Hematopoietic multipotent progenitor cell treated with erythropoietin and hydrocortisone succinate and interleukin-3 and kit ligand, for 6 days (in vitro differentiated cells): ENCODE measurements around the gene STING1.
"Not testable (repeated sequence)": the region's sequence is repeated elsewhere in the genome, so short reads cannot be mapped to it uniquely, and the experiment has no call there.

Source experiments
- DNase-seq: peaks from one replicate; pipeline ENCODE4 v3.0.0-alpha.2; 2015

STING1 gene

GRCh38 chr5:139482050-139482889 is at the start of gene STING1:
Gene STING1, minus strand, starts transcription at chr5:139482758. Its CDS starts 1,054 bp downstream, at chr5:139481704.
- peak; percentile 99 for DNase-seq

DNA sequence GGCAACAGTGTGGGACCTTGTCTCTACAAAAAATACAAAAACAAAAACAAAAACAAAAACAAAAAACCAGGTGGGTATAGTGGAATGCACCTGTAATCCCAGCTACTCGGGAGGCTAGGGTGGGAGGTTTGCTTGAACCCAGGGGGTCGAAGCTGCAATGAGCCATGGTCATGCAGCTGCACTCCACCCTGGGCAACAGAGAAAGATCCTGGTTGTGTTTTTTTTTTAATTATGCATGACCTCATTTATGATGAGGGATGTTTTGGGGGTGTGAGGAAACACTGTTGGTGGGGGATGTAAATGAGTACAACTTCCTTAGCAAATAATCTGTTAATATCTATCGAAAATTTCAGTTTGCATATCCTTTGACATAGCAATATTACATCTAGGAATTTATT is 49.2 kb upstream of the STING1 start:
- DNase-seq: no peak

- DNase-seq: not testable (repeated sequence)
Observed at GRCh38 chr5:139530079-139530478, 47.5 kb upstream of the STING1 start.

DNA sequence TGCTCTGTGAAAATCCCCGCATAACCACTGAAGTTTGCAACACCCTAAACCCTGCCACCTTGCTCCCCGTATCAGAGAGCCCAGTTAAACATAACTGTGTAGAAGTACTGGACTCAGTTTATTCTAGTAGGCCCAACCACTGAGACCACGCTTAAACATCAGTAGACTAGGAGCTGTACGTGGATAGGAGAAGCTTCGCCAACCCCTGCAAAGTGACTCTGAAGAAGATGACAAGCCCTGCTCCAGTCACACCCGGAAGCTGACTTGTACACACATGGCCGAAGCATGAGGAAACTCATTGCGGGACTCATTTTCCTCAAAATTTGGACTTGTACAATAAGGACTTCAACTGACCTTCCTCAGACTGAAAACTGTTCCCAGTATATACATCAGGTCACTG is 46.1 kb upstream of the STING1 start:
- not testable (repeated sequence) for DNase-seq

DNA sequence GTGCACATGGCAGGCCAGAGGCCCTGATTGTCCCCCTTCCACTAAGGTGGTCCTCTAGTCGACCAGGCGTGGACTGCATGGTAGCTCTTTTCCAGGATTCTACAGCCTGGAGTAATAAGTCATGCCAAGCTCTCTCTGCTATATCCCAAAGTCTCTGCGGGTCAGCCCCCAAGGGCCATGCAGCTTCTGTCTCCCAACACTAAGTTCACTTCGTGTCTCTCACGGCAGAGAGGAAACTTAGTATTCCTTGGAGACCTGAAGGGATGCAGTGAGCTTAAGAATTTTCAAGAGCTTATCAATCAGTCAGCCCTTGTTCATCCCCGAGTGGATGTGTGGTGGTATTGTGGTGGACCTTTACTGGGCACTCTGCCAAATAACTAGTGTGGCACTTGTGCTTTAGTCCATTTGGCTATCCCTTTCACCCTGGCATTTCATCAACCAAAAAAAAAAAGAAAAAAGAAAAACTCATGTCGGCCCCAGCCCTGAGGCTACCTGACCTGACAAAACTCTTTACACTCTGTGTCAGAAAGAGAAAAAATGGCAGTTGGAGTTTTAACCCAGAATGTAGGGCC is 45.4 kb upstream of the STING1 start:
- DNase-seq: peak; percentile 31

DNA sequence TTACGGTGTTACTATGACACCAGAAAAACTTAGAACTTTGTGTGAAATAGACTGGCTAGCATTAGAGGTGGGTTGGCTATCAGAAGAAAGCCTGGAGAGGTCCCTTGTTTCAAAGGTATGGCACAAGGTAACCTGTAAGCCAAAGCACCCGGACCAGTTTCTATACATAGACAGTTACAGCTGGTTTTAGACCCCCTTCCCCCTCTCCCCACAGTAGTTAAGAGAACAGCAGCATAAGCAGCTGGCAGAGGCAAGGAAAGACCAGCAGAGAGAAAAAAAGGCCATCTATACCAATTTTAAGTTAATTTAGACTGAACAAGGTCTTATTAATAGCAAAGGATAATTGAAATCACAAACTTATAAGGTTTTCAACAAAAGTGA is 44.5 kb upstream of the STING1 start:
- DNase-seq: not testable (repeated sequence)

DNA sequence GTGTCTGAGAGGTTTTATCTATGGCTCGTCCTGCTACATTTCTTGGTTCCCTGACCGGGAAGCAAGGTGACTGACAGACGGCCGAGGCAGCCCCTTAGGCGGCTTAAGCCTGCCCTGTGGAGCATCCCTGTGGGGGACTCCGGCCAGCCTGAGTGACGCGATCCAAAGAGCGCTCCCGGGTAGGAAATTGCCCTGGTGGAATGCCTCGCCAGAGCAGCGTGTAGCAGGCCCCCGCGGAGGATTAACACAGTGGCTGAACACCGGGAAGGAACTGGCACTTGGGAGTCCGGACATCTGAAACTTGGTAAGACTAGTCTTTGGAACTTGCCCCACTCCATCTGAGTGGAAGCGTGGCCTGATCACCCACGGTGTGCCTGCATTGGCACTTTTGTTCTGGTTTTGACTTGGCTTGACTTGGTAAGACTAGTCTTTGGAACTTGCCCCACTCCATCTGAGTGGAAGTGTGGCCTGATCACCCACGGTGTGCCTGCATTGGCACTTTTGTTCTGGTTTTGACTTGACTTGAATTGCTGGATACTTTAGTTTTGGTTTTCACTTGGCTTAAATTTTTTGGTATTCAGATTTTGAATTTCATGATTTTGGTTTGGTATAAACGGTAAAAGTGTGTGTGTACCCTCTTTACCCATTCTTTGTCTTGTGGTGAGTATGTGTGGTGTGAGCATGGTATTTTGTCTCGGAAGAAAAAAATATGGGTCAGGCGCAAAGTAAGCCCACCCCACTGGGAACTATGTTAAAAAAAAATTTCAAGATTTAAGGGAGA is 43.9 kb upstream of the STING1 start:
- DNase-seq: not testable (repeated sequence)

DNA sequence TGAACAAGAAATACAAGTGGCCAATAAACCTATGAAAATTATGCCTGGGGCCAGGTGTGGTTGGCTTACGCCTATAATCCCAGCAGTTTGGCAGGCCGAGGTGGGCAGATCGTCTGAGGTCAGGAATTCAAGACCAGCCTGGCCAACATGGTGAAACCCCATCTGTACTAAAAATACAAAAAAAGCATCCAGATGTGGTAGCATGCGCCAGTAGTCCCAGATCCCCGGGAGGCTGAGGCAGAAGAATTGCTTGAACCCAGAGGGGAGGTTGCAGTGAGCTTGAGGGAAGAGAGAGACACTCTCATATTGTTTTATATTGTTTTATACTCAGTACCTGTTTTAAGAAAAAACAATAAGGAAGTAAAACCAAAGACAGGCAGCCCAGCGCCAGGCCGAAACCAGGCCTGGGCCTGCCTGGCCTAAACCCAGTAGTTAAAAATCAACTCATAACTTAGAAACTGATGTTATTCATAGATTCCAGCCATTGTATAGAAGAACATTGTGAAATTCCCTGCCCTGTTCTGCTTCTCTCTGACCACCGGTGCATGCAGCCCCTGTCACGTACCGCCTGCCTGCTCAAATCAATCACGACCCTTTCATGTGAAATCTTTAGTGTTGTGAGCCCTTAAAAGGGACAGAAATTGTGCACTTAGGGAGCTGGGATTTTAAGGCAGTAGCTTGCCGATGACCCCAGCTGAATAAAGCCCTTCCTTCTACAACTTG is 43.2 kb upstream of the STING1 start:
- not testable (repeated sequence) for DNase-seq

- peak; percentile 66 for DNase-seq
Observed at GRCh38 chr5:139524940-139525585, 42.5 kb upstream of the STING1 start.

- DNase-seq: no peak
Observed at GRCh38 chr5:139524446-139524845, 41.9 kb upstream of the STING1 start.

- no peak for DNase-seq
Observed at GRCh38 chr5:139523635-139524445, 41.3 kb upstream of the STING1 start.

DNA sequence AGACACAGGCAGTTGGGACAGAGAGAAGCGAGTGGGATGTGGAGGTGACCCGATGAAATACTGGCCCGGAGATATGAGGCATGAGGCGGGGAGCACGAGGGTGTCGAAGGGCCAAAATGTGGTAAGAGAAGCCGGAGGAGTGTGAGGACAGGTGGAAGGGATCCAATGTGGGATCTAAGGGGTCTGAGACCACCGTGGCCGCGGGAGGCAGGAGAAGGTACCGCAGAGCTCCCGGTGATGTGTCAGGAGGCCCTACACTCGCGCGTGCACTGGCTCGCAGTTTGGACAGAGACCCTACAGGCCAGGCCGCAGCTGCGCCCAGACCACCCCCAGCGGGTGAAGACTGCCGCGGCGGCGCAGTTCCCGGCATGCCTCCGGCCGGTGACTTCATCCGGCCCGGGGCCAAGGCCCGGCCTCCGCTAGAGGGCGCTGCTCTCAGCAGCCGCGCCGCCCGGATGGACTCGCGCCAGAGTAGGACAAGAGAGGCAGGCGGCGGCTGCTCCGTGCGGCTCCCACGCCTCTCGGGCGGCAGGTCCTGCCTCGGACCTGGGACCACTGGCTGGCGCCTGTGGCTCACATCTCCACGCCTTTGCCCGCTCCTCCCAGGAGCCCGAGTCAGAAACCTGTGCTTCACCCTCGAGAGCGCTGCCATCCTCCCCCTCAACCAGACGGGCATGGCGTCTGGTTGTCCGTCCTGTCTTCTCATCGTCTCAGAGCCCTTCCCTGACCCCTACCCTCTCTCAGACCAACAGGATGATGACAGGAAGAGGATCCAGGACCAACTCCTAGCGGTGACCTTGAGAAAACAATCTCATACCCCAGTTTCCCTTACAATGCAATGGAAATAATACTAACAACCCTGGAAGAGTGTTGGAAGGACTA is 35.4 kb upstream of the STING1 start:
- peak; percentile 93 for DNase-seq

DNA sequence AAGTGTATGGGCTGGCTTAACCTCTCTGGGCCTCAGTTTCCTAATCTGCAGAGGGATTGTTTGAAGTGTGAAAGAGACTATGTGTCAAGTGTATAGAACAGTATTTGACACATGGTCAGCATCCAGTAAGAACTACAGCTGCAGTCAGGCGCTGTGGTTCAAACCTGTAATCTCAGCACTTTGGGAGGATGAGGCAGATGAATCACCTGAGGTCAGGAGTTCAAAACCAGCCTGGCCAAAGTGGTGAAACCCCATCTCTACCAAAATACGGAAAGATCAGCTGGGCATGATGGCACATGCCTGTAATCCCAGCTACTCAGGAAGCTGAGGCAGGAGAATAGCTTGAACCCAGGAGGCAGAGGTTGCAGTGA is 31.9 kb upstream of the STING1 start:
- DNase-seq: no peak

DNA sequence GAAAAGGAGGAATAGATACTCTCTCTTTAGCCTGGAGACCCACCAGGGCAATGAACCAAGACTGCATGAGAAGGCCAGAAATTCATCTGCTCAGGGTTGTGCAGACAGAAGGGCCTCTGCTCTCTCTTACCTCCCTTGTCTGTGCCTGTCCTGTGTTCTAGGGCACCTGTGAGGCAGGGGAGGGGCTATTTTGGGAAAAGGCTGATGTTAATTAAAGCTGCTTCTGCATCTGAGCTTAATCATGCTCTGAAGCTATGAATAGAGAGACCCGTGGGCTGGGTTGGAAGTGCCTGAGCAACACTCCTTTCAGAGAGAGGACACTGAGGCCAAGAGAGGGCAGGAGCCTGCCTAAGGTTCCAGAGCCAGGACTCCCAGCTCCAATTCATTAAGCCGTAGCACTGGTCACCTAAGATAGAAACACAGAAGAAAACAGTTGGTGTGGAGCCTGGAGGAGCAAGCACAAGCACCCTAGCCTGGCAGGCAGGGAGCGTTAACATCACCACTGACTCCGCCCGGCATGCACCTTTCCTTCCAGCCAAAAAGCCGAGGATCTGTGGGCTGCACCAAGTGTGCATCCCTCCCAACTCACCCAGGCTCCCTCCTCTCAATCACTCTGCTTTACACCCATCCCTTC is 31.4 kb upstream of the STING1 start:
- no peak for DNase-seq

- DNase-seq: peak; percentile 93
Observed at GRCh38 chr5:139513434-139513833, 30.9 kb upstream of the STING1 start.

- DNase-seq: peak; percentile 27
Observed at GRCh38 chr5:139512786-139513390, 30.3 kb upstream of the STING1 start.

DNA sequence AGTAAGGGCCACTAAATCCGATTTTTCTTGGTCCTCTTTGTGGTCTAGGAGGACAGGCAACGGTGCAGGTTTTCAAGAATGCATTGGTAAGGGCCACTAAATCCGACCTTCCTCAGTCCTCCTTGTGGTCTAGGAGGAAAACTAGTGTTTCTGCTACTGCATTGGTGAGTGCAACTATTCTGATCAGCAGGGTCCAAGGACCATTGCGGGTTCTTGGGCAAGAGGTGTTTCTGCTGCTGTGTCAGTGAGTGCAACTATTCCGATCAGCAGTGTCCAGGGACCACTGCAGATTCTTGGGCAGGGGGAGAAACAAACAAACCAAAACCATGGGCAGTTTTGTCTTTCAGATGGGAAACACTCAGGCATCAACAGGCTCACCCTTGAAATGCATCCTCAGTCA is 22.2 kb upstream of the STING1 start:
- not testable (repeated sequence) for DNase-seq

GRCh38 chr5:139503879-139504278 is 21.3 kb upstream of the STING1 start:
- not testable (repeated sequence) for DNase-seq

- DNase-seq: not testable (repeated sequence)
Observed at GRCh38 chr5:139503036-139503817, 20.7 kb upstream of the STING1 start.
